ENCODE results near the gene CDK13.
"Not testable (repeated sequence)": the region's sequence is repeated elsewhere in the genome, so short reads cannot be mapped to it uniquely, and the experiment has no call there.

The CDK13 gene

GRCh38 chr7:39915847-39916246 is 34.2 kb upstream of the CDK13 start:
- POLR2A ChIA-PET: not testable (repeated sequence)
- CTCF ChIA-PET: interaction anchor here (0.8 to 1.9 kb wide), 3 partner anchors 12 to 19 kb away, joined by 3 to 7 read pairs (median 4); no protein-coding TSS in a partner anchor
- WGBS (ENCODE audit: insufficient coverage): 92% methylated on average over 6 of the region's 8 CpGs

GRCh38 chr7:39919646-39920045 is 30.4 kb upstream of the CDK13 start:
- no peak overlapping the region for H3K4me3 ChIP-seq (ENCODE audit: control insufficient read depth in 1 of 7, extremely low read depth in 1 of 7, insufficient read depth in 4 of 7, low read depth in 2 of 7, low read length in 6 of 7)
- H3K27me3 ChIP-seq (replicated peaks in 2 of 5; ENCODE audit: control insufficient read depth in 4 of 5, insufficient read depth in 5 of 5, low read length in 4 of 5): no peaks in the 10 kb centered on the region
- H3K36me3 ChIP-seq (ENCODE audit: control insufficient read depth in 4 of 4, insufficient read depth in 4 of 4, low read length in 3 of 4): no peaks in the 10 kb centered on the region
- POLR2A ChIA-PET: no interaction called here
- H3K27ac ChIP-seq (ENCODE audit: insufficient read depth in 1 of 2, low read depth in 1 of 2, low read length in 2 of 2, poor library complexity in 1 of 2, severe bottlenecking in 2 of 2): no peak overlapping the region
- H3K9me3 ChIP-seq (ENCODE audit: control extremely low read depth in 1 of 5, control insufficient read depth in 4 of 5, insufficient read depth in 2 of 5, low read depth in 1 of 5, low read length in 4 of 5): no peaks in the 10 kb centered on the region
- DNase-seq: no peak
- WGBS (ENCODE audit: insufficient coverage): 100% methylated on average over 1 of the region's 2 CpGs
- H3K4me1 ChIP-seq (ENCODE audit: control extremely low read depth in 1 of 4, control insufficient read depth in 4 of 4, insufficient read depth in 4 of 4, low read length in 3 of 4): no peaks in the 10 kb centered on the region
- CTCF ChIA-PET: interaction anchor here (0.8 to 1.2 kb wide), 2 partner anchors 17 to 147 kb away, joined by 3 to 4 read pairs; no protein-coding TSS in a partner anchor

More at GRCh38 chr7:39915847-39916246, 34.2 kb upstream of the CDK13 start:
- not testable (repeated sequence) for H3K4me1 ChIP-seq (ENCODE audit: control extremely low read depth in 1 of 4, control insufficient read depth in 4 of 4, insufficient read depth in 4 of 4, low read length in 3 of 4); H3K27me3 ChIP-seq (replicated peaks in 2 of 5; ENCODE audit: control insufficient read depth in 4 of 5, insufficient read depth in 5 of 5, low read length in 4 of 5); DNase-seq; H3K27ac ChIP-seq (ENCODE audit: insufficient read depth in 1 of 2, low read depth in 1 of 2, low read length in 2 of 2, poor library complexity in 1 of 2, severe bottlenecking in 2 of 2); H3K9me3 ChIP-seq (ENCODE audit: control extremely low read depth in 1 of 5, control insufficient read depth in 4 of 5, insufficient read depth in 2 of 5, low read depth in 1 of 5, low read length in 4 of 5); H3K4me3 ChIP-seq (ENCODE audit: control insufficient read depth in 1 of 7, extremely low read depth in 1 of 7, insufficient read depth in 4 of 7, low read depth in 2 of 7, low read length in 6 of 7); H3K36me3 ChIP-seq (ENCODE audit: control insufficient read depth in 4 of 4, insufficient read depth in 4 of 4, low read length in 3 of 4)

GRCh38 chr7:39921506-39922175 is 28.4 kb upstream of the CDK13 start:
- CTCF ChIA-PET: interaction anchor here (0.8 to 1.4 kb wide), 2 partner anchors 24 to 127 kb away, joined by 3 to 4 read pairs; no protein-coding TSS in a partner anchor
- no peaks in the 10 kb centered on the region for H3K9me3 ChIP-seq (ENCODE audit: control extremely low read depth in 1 of 5, control insufficient read depth in 4 of 5, insufficient read depth in 2 of 5, low read depth in 1 of 5, low read length in 4 of 5)
- H3K27ac ChIP-seq (ENCODE audit: insufficient read depth in 1 of 2, low read depth in 1 of 2, low read length in 2 of 2, poor library complexity in 1 of 2, severe bottlenecking in 2 of 2): no peak overlapping the region
- POLR2A ChIA-PET: no interaction called here
- H3K4me3 ChIP-seq (ENCODE audit: control insufficient read depth in 1 of 7, extremely low read depth in 1 of 7, insufficient read depth in 4 of 7, low read depth in 2 of 7, low read length in 6 of 7): no peak overlapping the region
- no peak for DNase-seq
- H3K27me3 ChIP-seq (replicated peaks in 2 of 5; ENCODE audit: control insufficient read depth in 4 of 5, insufficient read depth in 5 of 5, low read length in 4 of 5): no peaks in the 10 kb centered on the region
- H3K4me1 ChIP-seq (ENCODE audit: control extremely low read depth in 1 of 4, control insufficient read depth in 4 of 4, insufficient read depth in 4 of 4, low read length in 3 of 4): no peaks in the 10 kb centered on the region
- 96% methylated on average over 6 of the region's 7 CpGs for WGBS (ENCODE audit: insufficient coverage)
- H3K36me3 ChIP-seq (ENCODE audit: control insufficient read depth in 4 of 4, insufficient read depth in 4 of 4, low read length in 3 of 4): no peaks in the 10 kb centered on the region

DNA sequence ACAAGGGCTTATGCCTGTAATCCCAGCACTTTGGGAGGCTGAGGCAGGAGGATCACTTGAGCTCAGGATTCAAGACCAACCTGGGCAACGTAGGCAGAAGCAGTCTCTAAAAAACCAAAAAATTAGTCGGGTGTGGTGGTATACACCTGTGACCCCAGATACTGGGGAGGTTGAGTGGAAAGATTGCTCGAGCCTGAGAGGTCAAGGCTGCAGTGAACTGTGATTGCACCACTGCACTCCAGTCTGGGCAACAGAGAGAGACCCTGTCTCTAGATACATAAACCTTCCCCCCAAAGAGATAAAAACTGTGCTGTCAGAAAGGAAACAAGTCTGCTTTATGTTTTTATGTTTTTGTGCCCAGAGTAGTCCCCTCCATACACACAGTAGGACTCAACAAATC is 27.5 kb upstream of the CDK13 start:
- Histone ChIP-seq H3K27ac (ENCODE audit: insufficient read depth in 1 of 2, low read depth in 1 of 2, low read length in 2 of 2, poor library complexity in 1 of 2, severe bottlenecking in 2 of 2) (no peak overlapping the region), H3K27me3 (replicated peaks in 2 of 5; ENCODE audit: control insufficient read depth in 4 of 5, insufficient read depth in 5 of 5, low read length in 4 of 5) (no peaks in the 10 kb centered on the region), H3K36me3 (ENCODE audit: control insufficient read depth in 4 of 4, insufficient read depth in 4 of 4, low read length in 3 of 4) (no peaks in the 10 kb centered on the region), H3K4me1 (ENCODE audit: control extremely low read depth in 1 of 4, control insufficient read depth in 4 of 4, insufficient read depth in 4 of 4, low read length in 3 of 4) (no peaks in the 10 kb centered on the region), H3K9me3 (ENCODE audit: control extremely low read depth in 1 of 5, control insufficient read depth in 4 of 5, insufficient read depth in 2 of 5, low read depth in 1 of 5, low read length in 4 of 5) (no peaks in the 10 kb centered on the region), H3K4me3 (ENCODE audit: control insufficient read depth in 1 of 7, extremely low read depth in 1 of 7, insufficient read depth in 4 of 7, low read depth in 2 of 7, low read length in 6 of 7) (no peak overlapping the region)
- 100% methylated on average over 1 of the region's 3 CpGs for WGBS (ENCODE audit: insufficient coverage)
- ChIA-PET CTCF (no interaction called here), POLR2A (no interaction called here)
- no peak for DNase-seq

- H3K9me3 ChIP-seq (ENCODE audit: control extremely low read depth in 1 of 5, control insufficient read depth in 4 of 5, insufficient read depth in 2 of 5, low read depth in 1 of 5, low read length in 4 of 5): no peaks in the 10 kb centered on the region
- ChIA-PET POLR2A (no interaction called here), CTCF (no interaction called here)
- no peaks in the 10 kb centered on the region for H3K4me1 ChIP-seq (ENCODE audit: control extremely low read depth in 1 of 4, control insufficient read depth in 4 of 4, insufficient read depth in 4 of 4, low read length in 3 of 4)
- H3K4me3 ChIP-seq (ENCODE audit: control insufficient read depth in 1 of 7, extremely low read depth in 1 of 7, insufficient read depth in 4 of 7, low read depth in 2 of 7, low read length in 6 of 7): no peak overlapping the region
- no peak for DNase-seq
- WGBS (ENCODE audit: insufficient coverage): 100% methylated on average over 1 of the region's 1 CpG
- H3K27ac ChIP-seq (ENCODE audit: insufficient read depth in 1 of 2, low read depth in 1 of 2, low read length in 2 of 2, poor library complexity in 1 of 2, severe bottlenecking in 2 of 2): no peak overlapping the region
- H3K27me3 ChIP-seq (replicated peaks in 2 of 5; ENCODE audit: control insufficient read depth in 4 of 5, insufficient read depth in 5 of 5, low read length in 4 of 5): no peaks in the 10 kb centered on the region
- no peaks in the 10 kb centered on the region for H3K36me3 ChIP-seq (ENCODE audit: control insufficient read depth in 4 of 4, insufficient read depth in 4 of 4, low read length in 3 of 4)
Observed at GRCh38 chr7:39923091-39923490, 27.0 kb upstream of the CDK13 start.

- H3K4me3 ChIP-seq (ENCODE audit: control insufficient read depth in 1 of 7, extremely low read depth in 1 of 7, insufficient read depth in 4 of 7, low read depth in 2 of 7, low read length in 6 of 7): no peak overlapping the region
- POLR2A ChIA-PET: no interaction called here
- no peaks in the 10 kb centered on the region for H3K36me3 ChIP-seq (ENCODE audit: control insufficient read depth in 4 of 4, insufficient read depth in 4 of 4, low read length in 3 of 4)
- WGBS (ENCODE audit: insufficient coverage): 100% methylated on average over 2 of the region's 2 CpGs
- CTCF ChIA-PET: interaction anchor here (1.0 kb wide), 1 partner anchor 11 kb away, joined by 3 read pairs; no protein-coding TSS in a partner anchor
- H3K4me1 ChIP-seq (ENCODE audit: control extremely low read depth in 1 of 4, control insufficient read depth in 4 of 4, insufficient read depth in 4 of 4, low read length in 3 of 4): no peaks in the 10 kb centered on the region
- H3K27ac ChIP-seq (ENCODE audit: insufficient read depth in 1 of 2, low read depth in 1 of 2, low read length in 2 of 2, poor library complexity in 1 of 2, severe bottlenecking in 2 of 2): no peak overlapping the region
- no peaks in the 10 kb centered on the region for H3K9me3 ChIP-seq (ENCODE audit: control extremely low read depth in 1 of 5, control insufficient read depth in 4 of 5, insufficient read depth in 2 of 5, low read depth in 1 of 5, low read length in 4 of 5)
- H3K27me3 ChIP-seq (replicated peaks in 2 of 5; ENCODE audit: control insufficient read depth in 4 of 5, insufficient read depth in 5 of 5, low read length in 4 of 5): no peaks in the 10 kb centered on the region
- no peak for DNase-seq
Observed at GRCh38 chr7:39924122-39924521, 25.9 kb upstream of the CDK13 start.

GRCh38 chr7:39926111-39926510 is 23.9 kb upstream of the CDK13 start:
- ChIA-PET POLR2A (no interaction called here), CTCF (no interaction called here)
- no peak for DNase-seq
- no peaks in the 10 kb centered on the region for H3K9me3 ChIP-seq (ENCODE audit: control extremely low read depth in 1 of 5, control insufficient read depth in 4 of 5, insufficient read depth in 2 of 5, low read depth in 1 of 5, low read length in 4 of 5)
- H3K4me3 ChIP-seq (ENCODE audit: control insufficient read depth in 1 of 7, extremely low read depth in 1 of 7, insufficient read depth in 4 of 7, low read depth in 2 of 7, low read length in 6 of 7): no peak overlapping the region
- no peaks in the 10 kb centered on the region for H3K36me3 ChIP-seq (ENCODE audit: control insufficient read depth in 4 of 4, insufficient read depth in 4 of 4, low read length in 3 of 4)
- H3K27ac ChIP-seq (ENCODE audit: insufficient read depth in 1 of 2, low read depth in 1 of 2, low read length in 2 of 2, poor library complexity in 1 of 2, severe bottlenecking in 2 of 2): no peak overlapping the region
- no peaks in the 10 kb centered on the region for H3K27me3 ChIP-seq (replicated peaks in 2 of 5; ENCODE audit: control insufficient read depth in 4 of 5, insufficient read depth in 5 of 5, low read length in 4 of 5)
- H3K4me1 ChIP-seq (ENCODE audit: control extremely low read depth in 1 of 4, control insufficient read depth in 4 of 4, insufficient read depth in 4 of 4, low read length in 3 of 4): no peaks in the 10 kb centered on the region
